Transverse colon (tissue), 4 donors: Measurements from ENCODE around the gene TMEM62.

Experiments
- CTCF ChIP-seq, 5 experiments: fragments of 200-600 bp in 3 of 5; fragments of 450-650 bp in 2 of 5; sonication (generic) in 3 of 5; IDR thresholded peaks; 1 replicate in 2 of 5; 2 replicates in 3 of 5; pipeline ENCODE4 v1.5.1; 2016 to 2017; ENCODE audit warnings: antibody characterized with exemption in 5 of 5, inconsistent platforms in 3 of 5, mild to moderate bottlenecking in 2 of 5, moderate library complexity in 1 of 5
- POLR2A ChIP-seq: fragments of 450-650 bp; IDR thresholded peaks from one replicate; pipeline ENCODE4 v1.6.1; 2016; ENCODE audit warnings: antibody characterized with exemption, mild to moderate bottlenecking, moderate library complexity
- POLR2AphosphoS5 ChIP-seq, 3 donors: sonication (generic); formaldehyde crosslinking; IDR thresholded peaks; one replicate each; pipeline ENCODE4 v1.6.1; 2016; ENCODE audit warnings: antibody characterized with exemption in 3 of 3

- TF ChIP-seq POLR2AphosphoS5 (IDR thresholded peaks at IDR 0.05) (no peak), CTCF (IDR thresholded peaks at IDR 0.05) (no peak), POLR2A (no peak)
Measured at GRCh38 chr15:43215961-43216360, 82.6 kb downstream of the TMEM62 start.
